GM18873 (cell line): ENCODE measurements around the gene GPD2.

Experiments used
- ATAC-seq: cut with Tn5 transposase; IDR thresholded peaks from one replicate; pipeline ENCODE4 v1.9.1; 2021; ENCODE audit warnings: mild to moderate bottlenecking, moderate library complexity, moderate number of reproducible peaks; ENCODE audit not compliant: unreplicated experiment, low FRiP score

GPD2 gene

DNA sequence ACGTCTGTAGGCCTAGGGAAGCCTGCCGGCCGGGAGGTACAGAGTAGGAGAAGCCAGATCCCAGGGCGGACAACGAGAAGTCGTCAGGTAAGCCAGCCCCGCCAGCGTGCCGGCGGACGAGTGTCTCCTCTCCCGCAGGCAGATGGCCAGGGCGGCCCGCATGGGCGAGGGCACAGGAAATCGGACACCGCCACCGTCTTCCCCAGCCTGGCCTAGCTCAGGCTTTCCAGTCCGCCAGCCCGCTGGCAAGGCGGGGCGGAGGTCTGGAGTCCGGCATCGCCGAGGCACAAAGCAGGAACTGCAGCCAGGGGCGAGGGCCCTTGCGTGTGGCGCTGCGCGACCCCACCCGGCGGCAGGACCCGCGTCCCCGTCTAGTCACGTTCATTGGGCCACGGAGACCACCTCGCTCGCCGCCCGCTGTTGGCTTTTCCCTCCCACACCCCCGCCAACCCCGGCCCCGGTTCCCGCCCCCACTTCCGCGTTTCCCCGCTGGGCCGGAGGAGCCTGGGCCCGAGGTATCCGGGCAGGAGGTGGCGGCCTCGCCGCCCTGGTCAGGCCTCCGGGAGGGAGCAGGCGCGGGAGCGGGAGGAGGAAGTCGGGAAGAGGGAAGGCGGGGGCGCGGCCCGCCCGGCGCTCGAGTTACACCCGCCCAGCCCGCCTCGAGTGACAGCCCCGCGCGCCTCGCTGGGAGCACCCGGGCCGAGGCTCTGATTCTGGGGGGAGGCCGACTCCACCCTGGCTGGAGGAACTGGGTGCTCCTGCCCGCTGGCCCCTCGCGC, at the start of gene GPD2:
Gene GPD2, plus strand, starts transcription at position 662 of the 779 bp plus-strand sequence. CDS start 39,727 bp downstream, outside the sequence.
- peak; percentile 45 for ATAC-seq

DNA sequence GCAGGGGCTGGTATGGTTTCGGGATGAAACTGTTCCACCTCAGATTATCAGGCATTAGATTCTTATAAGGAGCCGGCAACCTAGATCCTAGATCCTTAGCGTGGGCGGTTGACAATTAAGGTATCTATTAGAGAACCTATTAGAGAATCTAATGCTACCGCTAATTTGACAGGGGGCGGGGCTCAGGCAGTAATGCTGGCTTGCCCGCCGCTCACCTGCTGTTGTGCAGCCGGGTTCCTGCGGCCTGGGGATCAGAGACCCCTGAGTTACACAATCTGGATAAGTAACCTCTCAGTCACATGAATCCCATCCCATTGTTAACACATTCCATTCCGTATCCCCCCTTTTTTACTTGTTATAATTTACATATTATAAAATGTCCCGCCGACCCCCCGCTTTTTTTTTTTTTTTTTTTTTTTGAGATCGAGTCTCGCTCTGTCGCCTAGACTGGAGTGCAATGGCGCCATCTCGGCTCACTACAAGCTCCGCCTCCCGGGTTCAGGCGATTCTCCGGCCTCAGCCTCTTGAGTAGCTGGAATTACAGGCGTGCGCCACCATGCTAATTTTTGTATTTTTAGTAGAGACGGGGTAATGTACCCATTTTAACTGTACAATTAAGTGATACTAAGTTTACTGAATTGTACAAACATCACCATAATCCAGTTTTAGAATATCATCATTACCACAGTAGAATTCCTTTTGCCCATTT, 42.0 kb upstream of the GPD2 start:
- ATAC-seq = no peak

- ATAC-seq = no peak
These were observed 40.1 kb upstream of the GPD2 start for GRCh38 chr2:156396126-156396525.

DNA sequence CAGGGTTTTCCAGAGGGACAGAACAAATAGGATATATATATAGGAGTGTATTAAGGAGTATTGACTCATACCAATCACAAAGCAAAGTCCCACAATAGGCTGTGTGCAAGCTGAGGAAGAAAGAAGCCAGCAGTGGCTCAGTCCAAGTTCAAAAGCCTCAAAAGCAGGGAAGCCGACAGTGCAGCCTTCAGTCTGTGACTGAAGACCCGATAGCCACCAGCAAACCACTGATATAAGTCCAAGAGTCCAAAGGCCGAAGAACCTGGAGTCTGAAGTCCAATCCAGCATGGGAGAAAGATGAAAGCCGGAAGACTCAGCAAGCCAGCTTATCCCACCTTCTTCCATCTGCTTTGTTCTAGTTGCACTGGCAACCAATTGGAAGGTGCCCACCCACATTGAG, 39.0 kb upstream of the GPD2 start:
- no peak for ATAC-seq

DNA sequence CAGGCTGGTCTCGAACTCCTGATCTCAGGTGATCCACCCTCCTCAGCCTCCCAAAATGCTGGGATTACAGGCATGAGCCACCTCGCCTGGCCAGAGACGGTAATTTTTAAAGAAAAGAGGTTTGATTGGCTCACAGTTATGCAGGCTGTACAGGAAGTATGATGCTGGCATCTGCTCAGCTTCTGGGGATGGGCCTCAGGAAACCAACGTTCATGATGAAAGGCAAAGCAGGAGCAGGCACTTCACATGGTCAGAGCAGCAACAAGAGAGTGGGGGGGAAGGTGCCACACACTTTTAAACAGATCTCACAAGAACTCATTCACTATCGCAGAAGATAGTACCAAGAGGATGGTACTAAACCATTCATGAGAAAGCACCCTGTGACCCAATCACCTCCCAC, 38.0 kb upstream of the GPD2 start:
- ATAC-seq = no peak

GRCh38 chr2:156399224-156399949, 36.8 kb upstream of the GPD2 start:
- ATAC-seq = no peak

DNA sequence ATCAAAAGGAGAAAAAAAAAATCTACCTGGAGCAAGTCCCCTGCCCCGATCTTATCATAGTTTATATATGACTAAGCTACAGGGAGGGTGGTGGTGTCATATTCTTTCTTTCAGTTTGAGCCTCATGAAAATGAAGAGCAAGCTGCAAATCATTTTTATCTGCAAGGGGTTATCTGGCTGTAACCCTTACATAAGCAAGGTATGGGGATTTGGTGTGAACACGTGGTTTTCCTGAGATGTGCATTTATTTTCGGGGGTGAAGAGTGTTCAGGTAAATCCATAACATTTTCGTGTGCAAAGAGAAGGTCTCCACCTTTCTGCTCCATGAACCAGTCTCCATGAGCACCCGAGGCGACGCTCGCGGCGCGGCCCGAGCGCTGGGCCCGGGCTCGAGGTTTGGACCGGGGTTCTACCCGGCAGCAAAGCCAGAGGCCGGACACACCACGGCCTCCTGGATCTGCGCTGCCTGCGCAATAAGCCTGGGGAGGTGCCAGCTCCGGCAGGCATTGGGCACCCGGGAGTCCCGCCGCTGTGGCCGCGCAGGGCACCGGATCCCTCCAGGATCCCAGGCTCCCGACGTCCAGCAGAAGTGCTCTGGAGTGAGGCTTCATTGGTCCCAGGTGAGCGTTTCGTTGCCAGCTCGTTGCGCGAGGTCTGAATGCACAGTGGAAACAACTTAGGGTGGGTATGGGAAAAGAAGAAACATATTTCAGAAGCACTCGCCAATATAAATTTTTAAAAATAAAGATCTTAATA, 36.1 kb upstream of the GPD2 start:
- ATAC-seq = peak; percentile 21

DNA sequence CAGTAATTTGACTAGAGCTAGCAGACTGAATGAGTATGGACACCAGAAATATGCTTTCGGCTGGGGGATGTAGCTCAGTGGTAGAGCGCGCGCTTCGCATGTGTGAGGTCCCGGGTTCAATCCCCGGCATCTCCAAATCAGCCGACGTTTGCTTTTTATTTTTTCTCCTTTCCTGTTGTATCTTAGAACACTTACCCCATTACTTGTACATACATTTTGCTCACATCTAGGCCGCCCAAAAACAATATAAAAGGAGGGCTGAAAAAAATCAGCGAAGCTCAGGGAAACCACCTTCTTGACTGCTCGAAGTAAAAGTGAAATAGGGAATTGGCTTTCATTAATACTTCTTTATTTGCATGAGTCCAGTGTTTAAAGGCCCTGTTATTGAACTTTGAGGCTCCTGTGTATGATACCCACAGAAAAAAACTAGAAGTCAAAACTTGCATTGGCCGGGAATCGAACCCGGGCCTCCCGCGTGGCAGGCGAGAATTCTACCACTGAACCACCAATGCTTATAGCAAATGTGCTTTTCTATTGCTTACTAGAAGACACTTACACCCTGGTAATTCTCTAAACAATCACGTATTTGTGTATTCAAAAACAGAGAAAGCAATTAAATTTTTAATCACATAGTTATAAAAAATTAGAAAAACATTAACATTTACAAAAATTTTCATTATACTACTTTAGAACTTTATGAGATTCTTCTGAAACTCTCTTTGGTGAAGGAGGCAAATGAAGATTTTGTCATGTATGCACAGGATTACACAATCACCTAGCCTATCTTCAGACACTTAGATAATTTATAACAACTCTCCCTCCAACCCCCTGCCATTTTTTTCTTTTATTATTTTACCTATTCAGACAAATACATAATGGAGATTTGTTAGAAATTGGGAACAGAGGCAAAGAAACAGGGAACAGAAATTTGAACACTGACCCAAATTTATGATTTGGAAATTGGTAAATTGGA, 35.2 kb upstream of the GPD2 start:
- peak; percentile 82 for ATAC-seq

DNA sequence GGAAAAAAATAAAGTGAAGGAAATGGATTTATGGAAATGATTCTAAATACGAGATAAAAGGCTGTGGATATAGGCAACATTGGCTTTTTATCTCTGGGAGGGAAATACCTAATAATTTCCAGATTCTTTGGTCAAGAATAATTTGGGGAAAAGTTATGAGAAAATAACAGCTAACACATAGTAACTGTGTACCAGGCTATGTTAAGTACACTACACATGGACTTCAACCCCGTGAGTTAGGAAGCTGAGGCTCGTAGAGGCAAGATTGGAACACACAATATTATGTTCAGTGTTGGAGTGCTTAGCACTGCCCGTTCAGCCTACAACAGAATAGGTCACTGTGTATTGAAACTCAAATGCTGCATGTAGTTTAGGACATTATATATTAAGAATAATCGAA, 34.3 kb upstream of the GPD2 start:
- no peak for ATAC-seq

GRCh38 chr2:156405586-156405985, 30.6 kb upstream of the GPD2 start:
- no peak for ATAC-seq

DNA sequence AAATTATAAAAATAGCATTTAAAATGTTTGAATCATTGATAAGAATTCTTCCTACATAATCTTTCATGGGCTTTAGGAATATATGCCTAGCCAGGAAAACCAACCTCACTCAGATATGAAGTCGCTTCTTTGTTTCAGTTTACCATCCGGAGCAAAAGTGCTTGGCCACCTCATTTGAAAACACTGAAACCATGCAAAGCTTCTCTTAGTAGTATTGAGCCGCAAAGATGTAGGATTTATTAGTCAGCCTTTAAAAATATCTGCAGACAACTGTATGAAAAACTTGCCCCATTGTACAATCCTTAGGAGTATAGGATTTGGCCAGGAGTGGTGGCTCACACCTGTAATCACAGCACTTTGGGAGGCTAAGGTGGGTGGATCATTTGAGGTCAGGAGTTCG, 24.3 kb upstream of the GPD2 start:
- ATAC-seq = no peak

DNA sequence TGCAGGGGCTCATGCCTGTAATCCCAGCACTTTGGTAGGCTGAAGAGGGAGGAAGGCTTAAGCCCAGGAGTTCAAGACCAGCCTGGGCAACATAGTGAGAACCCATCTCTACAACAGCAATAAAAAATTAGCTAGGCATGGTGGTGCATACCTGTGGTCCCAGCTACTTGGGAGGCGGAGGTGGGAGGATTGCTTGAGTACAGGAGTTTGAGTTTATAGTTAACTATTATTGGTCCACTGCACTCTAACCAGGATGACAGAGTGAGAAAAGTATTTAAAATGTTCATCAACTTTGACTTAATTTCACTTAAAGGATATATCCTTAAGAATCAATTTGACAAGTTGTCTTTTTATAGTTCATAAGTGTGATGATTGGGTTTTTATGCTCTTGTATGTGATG, 14.3 kb upstream of the GPD2 start:
- no peak for ATAC-seq

DNA sequence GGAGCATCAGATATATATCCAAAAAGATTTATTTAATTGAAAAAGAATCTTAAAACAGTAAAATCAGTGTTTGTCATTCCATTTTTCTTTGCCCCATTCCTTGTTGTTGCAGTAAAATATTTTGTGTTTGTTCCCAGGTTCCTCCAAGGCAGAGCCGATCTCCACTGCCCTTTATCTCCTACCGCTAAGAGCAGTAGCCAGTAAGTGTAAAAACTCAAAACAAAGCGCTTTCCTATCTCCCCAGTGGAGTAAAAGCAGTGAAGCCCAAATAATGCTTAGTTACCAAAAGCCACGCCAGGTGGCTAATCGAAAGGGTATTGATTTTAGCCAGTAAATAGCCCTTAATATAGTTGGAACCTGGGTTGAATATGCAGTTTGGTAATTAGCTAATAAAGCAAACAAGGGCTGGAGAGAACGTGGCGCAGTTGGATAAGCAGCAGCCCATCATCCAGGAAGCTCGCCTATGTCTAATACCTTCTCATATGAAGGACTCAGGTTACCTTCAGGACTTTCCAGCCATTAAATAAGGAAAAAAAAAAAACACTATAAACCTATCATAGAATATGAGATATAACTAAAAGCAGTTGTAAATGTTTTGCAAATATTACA, 12.4 kb upstream of the GPD2 start:
- ATAC-seq = no peak

- no peak for ATAC-seq
These were observed 9.1 kb upstream of the GPD2 start for GRCh38 chr2:156427074-156427473.

DNA sequence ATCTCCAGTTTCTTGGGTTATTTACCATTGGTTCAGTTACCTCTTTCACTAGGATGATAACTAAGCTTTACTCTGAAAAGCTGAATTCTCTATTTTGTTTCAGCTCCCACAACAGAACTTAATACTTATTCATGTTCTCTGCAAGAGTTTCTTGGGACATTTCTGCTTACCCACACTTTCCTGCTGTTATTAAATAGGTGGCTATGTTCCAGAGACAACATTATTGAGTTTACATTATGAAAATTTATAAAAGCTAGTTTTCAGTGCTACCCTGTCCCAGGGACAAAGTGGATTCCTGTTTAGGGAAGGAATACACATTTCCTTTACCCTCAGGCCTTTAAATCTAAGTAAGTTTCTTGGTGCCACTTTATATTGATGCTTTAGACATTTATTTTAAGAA, 7.0 kb upstream of the GPD2 start:
- ATAC-seq = no peak

DNA sequence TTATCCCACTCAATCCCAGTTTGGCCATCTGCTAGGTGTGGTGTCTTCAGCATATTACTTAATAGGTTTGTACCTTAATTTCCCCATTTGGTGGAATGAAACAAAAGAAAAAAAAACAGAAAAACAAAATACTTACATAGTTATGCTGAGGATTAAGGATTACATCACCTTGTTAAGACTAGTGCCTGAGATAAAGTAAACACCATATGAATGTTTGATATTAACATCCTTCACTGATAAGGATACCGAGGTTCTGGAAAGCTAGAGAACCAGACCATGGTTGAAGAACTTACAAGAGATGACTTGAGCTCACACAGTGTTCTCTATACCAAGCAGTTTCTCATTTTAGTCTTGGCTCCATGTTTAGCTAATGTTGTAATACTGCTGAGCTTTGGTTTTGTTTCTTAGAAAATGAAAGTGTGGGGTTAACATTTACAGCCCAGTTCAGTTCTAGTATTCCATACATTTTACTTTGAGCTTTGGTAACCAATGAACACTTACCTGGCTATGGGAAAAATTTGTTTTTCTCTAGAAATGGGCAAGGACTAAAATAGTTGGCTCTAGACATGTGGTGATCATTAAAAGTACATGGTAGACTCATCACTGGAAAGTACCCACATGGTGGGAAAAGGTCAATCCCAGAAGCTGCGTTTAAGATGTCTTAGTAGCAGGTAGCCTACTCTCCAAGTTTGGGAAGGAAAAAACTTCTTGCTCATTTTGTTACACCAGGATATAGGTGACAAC, 5.8 kb upstream of the GPD2 start:
- ATAC-seq = no peak

DNA sequence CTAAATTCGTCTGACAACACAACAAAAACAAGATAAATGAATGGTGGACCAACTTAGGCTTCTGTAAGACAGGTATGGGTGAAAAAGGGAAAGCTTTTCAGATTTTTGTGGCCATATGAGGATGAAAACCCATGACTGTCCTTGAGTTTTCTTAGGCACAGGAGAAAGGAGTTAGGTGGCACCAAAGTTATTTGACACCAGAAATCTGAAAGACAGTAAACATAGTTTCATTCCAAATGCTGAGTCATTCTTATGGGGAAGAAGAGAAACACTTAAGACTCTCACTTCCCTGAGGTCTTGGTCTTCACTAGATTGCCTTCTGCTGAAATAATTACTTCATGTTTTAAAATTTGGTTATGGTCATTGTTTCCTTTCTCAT, 5.2 kb upstream of the GPD2 start:
- ATAC-seq = peak; percentile 62

GRCh38 chr2:156434461-156435291, 1.5 kb upstream of the GPD2 start:
- no peak for ATAC-seq
